ENCODE results near the gene FBN1.

FBN1 gene

DNA sequence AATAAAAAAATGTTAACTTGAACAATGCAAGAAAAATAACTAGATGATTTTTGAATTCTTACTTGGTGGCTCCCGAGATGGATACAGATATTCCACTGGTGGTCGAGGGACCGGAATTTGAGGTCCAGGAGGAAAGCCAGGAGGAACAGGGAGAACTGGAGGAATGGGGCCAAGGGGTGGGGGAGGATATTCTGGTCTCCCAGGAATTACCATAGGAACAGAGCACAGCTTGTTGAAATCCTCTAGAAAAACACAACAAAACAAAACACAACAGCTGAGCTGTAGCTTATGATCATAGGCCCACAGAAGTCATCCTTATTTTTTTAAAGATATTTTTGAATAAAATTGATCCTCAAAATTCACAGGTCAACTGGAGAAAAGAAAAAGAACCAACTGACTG lies 129.4 kb downstream of the FBN1 start:
- TF ChIP-seq, protein P1, sequence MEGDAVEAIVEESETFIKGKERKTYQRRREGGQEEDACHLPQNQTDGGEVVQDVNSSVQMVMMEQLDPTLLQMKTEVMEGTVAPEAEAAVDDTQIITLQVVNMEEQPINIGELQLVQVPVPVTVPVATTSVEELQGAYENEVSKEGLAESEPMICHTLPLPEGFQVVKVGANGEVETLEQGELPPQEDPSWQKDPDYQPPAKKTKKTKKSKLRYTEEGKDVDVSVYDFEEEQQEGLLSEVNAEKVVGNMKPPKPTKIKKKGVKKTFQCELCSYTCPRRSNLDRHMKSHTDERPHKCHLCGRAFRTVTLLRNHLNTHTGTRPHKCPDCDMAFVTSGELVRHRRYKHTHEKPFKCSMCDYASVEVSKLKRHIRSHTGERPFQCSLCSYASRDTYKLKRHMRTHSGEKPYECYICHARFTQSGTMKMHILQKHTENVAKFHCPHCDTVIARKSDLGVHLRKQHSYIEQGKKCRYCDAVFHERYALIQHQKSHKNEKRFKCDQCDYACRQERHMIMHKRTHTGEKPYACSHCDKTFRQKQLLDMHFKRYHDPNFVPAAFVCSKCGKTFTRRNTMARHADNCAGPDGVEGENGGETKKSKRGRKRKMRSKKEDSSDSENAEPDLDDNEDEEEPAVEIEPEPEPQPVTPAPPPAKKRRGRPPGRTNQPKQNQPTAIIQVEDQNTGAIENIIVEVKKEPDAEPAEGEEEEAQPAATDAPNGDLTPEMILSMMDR (IDR thresholded peaks at IDR 0.05; ENCODE audit: insufficient read depth, low read depth, low read length, missing control alignments), result no peak
- no peak overlapping the region for H3K4me3 ChIP-seq (ENCODE audit: low read length)
- DNase-seq (ENCODE audit: low read depth), result no peak

DNA sequence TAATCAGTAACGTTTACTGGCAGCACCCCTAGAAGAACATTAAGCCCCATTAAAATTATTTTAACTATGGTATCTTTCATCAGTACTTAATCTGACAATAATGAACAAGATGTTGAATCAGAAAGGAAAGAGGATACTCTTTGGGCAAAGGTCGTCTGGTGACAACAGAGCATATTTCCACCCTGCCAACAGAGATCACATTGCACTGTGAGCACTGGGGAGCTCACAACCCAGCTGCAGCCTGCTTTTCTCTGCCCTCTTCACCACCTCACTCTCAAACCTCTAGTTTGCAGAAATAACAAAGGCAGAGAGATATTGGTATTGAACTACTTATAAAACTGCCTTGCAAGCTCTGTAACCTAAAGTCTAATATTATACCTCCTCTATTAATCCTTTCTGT lies 130.0 kb downstream of the FBN1 start:
- H3K4me3 ChIP-seq (ENCODE audit: low read length), result no peak overlapping the region
- TF ChIP-seq, protein P1 (IDR thresholded peaks at IDR 0.05; ENCODE audit: insufficient read depth, low read depth, low read length, missing control alignments), result no peak
- DNase-seq (ENCODE audit: low read depth), result no peak

DNA sequence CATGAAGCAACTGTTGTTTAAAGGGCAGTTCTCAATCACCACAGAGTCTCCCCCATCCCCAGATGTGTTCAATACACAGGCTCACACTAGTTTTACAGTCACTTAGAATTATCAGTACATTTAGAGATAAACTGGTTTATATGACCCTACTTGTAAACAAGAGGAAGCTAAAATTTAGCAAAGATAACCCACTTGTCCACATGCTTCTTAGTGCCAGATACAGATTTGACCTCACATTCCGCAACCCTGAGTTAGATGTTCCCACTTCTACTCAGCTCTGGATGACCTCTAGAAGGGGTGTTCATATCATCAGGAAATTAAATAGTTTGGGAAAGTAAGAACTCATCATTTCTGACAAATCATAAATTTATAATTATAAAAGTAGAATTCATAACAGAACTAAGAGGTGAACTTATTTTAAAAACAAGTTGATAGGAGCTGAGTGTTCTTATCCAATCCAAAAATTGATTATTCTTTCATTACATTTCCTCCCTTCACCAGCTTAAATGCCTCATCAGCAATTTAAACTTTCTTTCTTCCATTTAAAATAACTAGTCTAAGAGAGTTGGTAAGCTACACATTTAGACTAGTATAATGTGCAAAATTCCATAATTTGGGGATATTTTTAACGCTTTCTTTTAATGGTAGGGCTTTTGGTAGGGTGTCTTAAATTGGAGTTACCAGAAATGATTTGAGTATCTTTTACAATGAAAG lies 131.2 kb downstream of the FBN1 start:
- TF ChIP-seq, protein P1 (IDR thresholded peaks at IDR 0.05; ENCODE audit: insufficient read depth, low read depth, low read length, missing control alignments), result no peak
- H3K4me3 ChIP-seq (ENCODE audit: low read length), result no peak overlapping the region
- DNase-seq (ENCODE audit: low read depth), result no peak

DNA sequence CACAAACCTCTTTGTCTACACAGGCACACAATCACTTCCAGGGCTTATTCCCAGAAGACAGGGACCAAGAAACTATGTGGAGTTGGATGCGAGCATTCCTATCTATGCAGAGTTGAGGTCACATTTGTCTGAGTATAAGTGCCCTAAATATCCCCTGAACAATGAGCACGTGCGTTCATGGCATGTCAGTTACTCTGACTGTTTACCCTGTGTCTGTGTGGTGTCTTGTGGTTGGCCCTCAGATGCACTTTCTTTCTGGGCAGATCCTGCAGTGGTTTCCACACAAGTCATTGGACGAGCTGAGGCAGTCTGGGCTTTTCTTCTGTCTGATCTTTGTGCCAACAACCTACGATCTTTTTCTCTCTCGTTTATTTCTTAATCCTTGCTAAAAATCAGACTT lies 134.5 kb downstream of the FBN1 start:
- H3K4me3 ChIP-seq (ENCODE audit: low read length), result no peak overlapping the region
- no peak for DNase-seq (ENCODE audit: low read depth)
- TF ChIP-seq, protein P1 (IDR thresholded peaks at IDR 0.05; ENCODE audit: insufficient read depth, low read depth, low read length, missing control alignments), result no peak

DNA sequence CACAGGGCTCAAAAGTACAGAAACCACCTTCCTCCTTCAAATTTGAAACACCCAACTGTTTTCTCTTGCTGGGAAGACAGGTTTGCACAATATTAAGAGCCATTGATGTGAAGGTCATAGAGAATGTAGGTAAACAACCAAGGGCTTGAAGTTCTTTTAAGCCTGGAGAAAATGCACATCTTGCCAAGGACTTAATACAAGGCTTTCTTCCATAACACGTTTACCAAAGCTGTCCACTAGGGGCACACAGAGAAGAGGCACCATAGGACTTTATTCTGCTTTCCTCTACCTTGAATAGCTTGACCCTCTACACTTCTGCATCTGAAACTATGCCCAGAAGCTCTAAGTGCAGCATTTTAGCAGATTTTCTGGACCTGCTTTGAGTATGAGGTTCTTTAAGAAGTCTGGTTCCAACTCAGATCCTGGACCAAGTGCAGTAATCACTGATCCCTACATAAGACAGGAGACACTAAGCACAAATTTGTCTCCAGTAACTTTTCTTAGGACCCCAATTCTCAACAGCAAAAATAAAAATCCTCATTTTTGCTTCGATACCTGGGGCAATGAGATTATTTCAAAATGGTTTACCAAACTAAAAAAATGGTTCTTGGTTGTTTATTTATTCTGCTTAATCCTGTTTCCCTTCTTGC lies 138.0 kb downstream of the FBN1 start:
- TF ChIP-seq, protein P1 (IDR thresholded peaks at IDR 0.05; ENCODE audit: insufficient read depth, low read depth, low read length, missing control alignments), result peak; percentile 85
- DNase-seq (ENCODE audit: low read depth), result peak; percentile 70

DNA sequence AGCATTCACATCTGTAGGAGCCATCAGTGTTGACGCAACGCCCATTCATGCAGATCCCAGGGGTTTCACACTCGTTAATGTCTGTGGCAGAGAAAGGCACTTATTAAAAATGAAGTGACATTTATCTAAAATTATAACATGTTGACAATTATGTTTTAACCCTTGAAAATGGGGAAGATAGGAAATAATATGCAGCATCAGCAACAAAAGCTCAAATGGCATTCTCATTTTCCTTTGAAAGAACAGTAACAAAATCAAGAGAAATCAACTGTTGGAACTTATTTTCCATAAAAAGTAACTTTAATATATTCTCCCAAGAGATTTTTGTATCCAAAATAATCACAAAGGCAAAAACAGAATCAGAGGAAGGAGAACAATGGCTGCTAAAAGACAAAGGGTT lies 140.4 kb downstream of the FBN1 start:
- TF ChIP-seq, protein P1 (IDR thresholded peaks at IDR 0.05; ENCODE audit: insufficient read depth, low read depth, low read length, missing control alignments), result no peak
- DNase-seq (ENCODE audit: low read depth), result no peak

More for the DNA sequence above, 138.0 kb downstream of the FBN1 start:
- H3K4me3 ChIP-seq (ENCODE audit: low read length), result no peak overlapping the region

More for the DNA sequence above, 140.4 kb downstream of the FBN1 start:
- H3K4me3 ChIP-seq (ENCODE audit: low read length), result no peak overlapping the region

All from epithelial cell of esophagus (primary cell).